Upper lobe of left lung (tissue), 4 donors: ENCODE measurements around the gene NAA35.

Experiments
- CTCF ChIP-seq, 6 experiments: fragments of 450-650 bp in 4 of 6; fragments of 200-600 bp in 2 of 6; sonication (generic) in 2 of 6; IDR thresholded peaks; one replicate each; pipeline ENCODE4 v1.5.1; 2016 to 2019; ENCODE audit warnings: antibody characterized with exemption in 6 of 6
- POLR2A ChIP-seq, 4 donors: fragments of 450-650 bp; IDR thresholded peaks; one replicate each; pipeline ENCODE4 v1.5.1; 2016 to 2017; ENCODE audit warnings: antibody characterized with exemption in 4 of 4, mild to moderate bottlenecking in 2 of 4

- TF ChIP-seq CTCF (IDR thresholded peaks at IDR 0.05): no peak
- TF ChIP-seq POLR2A (IDR thresholded peaks at IDR 0.05): no peak
Observed at GRCh38 chr9:86052556-86053468, 111.9 kb downstream of the NAA35 start.
